HG02884 (cell line): ENCODE results near the gene APOE.
"Not testable (repeated sequence)": the region's sequence is repeated elsewhere in the genome, so short reads cannot be mapped to it uniquely, and the experiment has no call there.

Source experiments
- ATAC-seq: cut with Tn5 transposase; IDR thresholded peaks from one replicate; pipeline ENCODE4 v1.9.1; 2021; ENCODE audit warnings: mild to moderate bottlenecking, moderate library complexity; ENCODE audit not compliant: unreplicated experiment

The APOE gene

DNA sequence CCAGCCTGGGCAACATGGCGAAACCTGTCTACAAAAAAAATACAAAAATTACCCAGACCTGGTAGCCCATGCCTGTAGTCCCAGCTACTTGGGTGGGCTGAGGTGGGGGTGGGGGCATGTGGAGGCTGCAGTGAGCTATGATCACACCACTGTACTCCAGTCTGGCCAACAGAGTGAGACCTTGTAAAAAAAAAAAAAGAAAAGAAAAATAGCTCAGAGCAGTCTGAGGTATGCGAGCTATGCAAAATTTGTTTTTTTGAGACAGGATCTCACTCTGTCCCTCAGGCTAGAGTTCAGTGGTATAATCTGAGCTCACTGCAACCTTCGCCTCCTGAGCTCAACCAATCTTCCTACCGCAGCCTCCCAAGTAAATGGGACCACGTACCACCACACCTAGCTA, 21.7 kb upstream of the APOE start:
- ATAC-seq: no peak

DNA sequence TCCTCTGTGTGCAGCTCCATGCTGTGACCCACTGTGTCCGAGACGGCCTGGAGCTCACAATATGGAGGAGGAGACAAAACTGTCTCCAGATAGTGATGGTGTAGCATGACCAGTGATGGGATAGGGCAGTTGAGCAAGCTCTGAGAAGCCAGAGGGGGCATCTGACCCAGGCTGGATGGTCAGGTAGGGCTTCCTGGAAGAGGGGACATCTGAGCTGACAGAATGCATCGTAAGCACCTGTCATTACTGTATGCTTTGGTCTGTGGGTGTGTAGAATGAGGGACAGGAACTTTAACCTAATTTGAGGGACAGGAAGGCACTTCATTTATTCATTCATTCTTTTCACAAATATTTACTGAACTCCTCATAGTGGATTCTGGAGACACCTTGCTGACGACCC, 21.0 kb upstream of the APOE start:
- ATAC-seq: no peak

DNA sequence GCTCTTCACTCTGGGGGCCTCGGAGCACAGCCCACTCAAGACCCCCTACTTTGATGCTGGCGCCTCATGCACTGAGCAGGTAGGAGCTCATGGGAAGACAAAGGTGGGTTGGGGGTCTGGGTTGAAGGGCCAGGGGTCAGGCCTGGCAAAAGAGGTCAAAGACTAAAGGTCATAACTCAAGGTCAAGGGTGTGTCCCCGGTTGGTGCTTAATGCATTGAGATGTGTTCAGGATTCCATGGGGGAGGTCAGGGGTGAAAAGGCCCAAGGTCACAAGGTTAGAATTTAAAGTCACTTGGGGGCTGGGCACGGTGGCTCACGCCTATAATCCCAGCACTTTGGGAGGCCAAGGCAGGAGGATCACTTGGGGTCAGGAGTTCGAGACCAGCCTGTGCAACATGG, 19.5 kb upstream of the APOE start:
- ATAC-seq: no peak

DNA sequence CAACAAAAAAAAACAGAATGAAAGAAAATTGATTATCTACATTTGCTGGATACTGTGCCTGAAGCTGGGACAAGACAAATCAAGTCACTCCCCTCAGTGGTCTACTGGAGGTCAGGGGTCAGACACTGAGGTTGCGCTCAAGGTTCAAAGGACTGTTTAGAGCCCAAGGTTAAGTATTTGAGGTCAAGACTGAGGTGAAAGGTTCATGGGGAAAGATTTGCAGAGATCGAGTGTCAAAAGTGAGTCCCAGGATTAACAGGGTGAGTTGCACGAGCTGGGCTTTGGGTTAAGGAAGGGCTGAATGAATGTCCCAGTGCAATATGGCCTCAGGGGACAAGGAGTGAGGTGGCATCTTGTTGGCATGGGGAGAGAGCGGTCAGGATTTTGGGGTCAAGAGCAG, 17.9 kb upstream of the APOE start:
- ATAC-seq: no peak

DNA sequence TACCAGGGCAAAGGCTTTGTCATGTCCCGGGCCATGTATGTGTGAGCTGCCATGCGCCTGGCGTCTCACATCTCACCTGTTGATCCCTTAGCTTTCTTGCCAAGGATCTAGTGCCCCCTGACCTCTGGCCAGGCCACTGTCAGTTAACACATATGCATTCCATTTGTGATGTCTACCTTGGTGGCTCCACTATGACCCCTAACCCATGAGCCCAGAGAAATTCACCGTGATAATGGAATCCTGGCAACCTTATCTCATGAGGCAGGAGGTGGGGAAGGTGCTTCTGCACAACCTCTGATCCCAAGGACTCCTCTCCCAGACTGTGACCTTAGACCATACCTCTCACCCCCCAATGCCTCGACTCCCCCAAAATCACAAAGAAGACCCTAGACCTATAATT, 17.3 kb upstream of the APOE start:
- not testable (repeated sequence) for ATAC-seq

DNA sequence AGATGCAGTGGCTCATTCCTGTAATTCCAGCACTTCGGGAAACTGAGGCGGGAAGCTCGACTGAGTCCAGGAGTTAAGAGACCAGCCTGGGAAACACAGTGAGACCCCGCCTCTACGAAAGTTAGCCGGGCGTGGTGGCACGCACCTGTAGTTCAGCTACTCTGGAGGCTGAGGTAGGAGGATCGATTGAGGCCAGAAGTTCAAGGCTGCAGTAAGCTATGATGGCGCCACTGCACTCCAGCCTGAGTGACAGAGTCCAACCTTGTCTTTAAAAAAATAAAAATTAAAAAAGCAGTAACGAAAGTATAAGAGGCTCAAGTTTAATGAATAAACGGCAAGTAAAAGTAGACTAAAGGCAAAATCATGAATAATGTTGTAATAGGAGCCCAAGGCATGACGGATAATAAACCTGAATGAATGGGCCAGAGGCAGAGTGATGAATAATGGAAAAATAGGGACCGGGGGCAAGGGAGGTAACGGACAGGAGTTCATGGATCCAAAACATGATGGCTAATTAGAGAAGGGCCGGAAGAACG, 15.7 kb upstream of the APOE start:
- ATAC-seq: no peak

DNA sequence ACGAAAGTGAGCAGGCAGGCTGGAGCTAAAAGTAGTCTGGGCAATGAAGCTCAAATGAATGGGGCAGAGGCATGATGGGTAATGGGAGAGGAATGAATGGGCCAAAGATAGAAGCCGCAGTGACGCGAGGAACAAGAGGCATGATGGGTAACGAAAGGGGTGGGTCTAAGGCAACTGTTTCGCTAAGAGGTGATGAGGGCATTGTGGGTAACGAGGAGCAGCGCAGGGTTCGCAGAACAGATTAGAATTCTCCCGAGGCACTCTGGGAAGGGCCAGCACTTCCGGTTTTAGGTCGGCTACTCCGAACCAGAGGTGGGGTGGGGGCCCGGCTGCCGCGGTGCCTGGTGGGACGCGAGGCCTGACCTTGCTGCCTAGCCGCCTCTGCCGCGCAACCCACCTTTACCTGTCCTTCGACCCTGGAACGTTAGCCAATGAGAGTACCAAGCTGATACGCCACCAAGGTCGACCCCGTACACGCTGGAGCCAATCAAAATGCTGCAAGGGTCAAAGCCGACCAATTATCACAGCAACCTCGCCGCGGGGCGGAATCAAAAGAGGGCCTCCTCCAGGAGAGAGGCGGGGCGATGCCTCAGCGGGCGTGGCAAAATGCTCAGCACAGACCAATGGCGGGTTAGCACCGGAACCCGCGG, 15.1 kb upstream of the APOE start:
- ATAC-seq: peak; percentile 75

DNA sequence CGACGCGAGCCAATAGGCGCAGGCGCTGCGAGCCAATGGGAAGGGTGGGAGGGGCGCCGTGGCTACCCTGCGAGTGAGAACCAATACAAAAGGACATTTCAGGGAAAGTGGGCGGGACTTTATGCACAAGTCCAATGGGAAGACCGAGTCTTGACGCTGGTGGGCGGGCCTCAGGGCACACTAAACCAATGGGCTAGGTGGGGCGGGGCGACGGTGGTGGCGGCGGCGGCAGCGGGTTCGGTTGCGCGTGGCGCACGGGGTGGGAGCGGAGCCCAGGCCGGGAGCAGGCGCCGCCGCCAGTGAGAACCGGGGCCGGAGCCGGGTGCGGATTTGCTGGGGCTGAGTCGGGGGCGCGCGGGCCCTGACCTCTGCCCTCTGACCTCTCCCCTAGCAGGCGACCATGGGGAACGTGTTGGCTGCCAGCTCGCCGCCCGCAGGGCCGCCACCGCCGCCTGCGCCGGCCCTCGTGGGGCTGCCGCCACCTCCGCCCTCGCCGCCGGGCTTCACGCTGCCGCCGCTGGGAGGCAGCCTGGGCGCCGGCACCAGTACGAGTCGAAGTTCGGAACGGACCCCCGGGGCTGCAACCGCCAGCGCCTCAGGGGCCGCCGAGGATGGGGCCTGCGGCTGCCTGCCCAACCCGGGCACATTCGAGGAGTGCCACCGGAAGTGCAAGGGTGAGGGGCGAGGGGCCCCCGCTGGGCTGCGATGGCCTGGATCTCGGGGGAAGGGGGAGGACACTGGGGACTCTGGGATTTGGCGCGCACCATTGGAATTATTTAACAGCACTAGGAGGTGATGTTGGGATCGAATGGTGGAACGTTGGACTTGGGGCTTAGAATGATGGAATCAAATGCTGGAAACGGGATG, 14.3 kb upstream of the APOE start, which contains the start of gene TOMM40:
TOMM40 (plus strand) TSS at position 239 of the 867 bp plus-strand sequence; CDS start at position 401, 162 bp downstream.
- peak; percentile 60 for ATAC-seq

DNA sequence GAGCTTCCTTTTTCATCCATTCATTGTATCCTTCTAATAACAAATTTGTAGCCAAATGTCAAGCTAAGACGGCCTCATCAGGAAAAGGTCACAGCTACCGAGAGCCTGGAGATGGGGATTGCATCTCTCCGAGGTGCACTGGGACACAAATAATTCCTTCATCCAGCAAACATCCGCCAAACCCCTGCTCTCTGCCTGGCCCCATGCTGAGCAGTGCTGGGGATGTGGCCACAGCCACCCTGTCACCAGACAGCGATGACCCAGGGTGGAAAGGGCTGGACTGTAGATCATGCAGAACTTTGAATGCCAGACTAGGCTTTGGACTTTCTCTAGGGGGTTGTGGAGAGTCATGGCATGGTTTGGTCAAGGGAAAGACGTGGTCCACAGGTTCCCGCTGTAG, 12.7 kb upstream of the APOE start:
- ATAC-seq: no peak

DNA sequence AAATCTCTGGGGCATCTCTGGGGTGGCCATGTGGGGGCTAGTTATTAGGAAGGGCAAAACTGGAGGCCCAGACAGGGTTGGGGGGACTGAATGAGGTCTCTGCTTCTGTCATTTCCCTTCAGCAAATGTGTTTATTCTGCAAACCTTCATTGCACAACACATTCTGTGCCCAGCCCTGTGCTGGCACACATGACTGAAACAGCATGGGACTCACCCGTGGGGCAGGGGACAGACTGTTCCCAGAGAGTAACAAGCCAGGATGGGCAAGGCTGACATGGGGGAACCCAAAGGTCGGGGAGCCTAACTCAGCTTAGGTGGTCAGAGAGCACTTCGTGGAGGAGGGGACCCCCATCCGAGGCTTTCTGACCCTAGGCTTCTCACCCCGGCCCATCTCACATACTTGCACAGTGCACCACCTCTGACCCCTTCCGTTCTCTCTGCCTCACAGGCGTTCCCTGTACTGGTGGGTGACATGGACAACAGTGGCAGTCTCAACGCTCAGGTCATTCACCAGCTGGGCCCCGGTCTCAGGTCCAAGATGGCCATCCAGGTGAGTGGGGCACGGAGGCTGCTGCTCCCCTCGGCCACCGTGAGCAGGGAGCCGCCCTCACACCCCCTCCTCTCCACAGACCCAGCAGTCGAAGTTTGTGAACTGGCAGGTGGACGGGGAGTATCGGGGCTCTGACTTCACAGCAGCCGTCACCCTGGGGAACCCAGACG, 12.1 kb upstream of the APOE start:
- no peak for ATAC-seq

DNA sequence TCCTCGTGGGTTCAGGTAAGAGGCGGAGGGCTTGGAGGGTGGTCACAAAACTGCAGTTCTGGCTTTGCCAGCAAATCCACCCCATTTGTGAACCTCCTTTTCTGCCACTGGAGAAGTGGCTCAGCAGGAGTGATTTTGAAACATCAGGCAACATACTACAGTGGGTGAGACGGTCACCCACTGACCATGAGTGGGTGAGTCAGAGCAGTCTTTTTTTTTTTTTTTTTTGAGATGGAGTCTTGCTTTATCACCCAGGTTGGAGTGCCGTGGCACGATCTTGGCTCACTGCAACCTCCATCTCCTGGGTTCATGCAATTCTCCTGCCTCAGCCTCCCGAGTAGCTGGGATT, 11.6 kb upstream of the APOE start:
- ATAC-seq: no peak

DNA sequence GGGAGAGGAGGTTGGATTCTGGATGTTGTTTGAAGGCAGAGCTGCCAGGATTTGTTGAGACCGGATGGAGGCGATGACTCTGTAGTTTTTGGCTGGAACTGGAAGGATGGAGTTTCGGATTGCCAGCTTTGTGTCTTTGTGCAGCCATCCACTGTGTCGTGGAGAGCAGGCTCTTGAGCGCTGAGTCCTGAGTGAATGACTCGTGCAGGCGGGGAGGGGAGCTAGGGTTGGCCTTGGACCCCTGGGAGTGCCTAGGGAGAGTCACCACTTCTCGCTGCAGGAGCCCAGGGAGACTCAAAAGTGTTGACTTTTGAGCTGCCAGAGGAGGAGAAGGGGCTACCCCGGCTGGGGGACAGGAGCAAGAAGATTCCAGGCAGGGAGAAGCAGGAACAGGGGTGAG, 10.7 kb upstream of the APOE start:
- no peak for ATAC-seq

DNA sequence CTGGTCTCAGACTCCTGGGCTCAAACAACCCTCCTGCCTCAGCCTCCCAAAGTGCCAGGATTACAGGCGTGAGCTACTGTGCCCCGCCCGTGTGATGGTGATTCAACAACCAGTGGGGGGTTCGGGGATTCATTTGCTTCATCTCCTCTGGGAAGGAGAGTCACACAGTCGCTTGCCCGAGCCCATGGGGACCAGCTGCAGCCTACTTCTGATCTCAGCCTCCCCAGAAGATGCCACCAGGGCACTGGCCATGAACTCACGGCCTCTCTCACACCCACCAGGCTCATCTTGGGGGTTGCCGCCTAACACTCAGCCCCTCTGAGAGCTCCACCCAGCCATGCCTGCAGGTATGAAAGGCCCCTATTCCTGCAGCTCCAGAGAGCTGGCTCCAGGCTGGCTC, 7.8 kb upstream of the APOE start:
- ATAC-seq: no peak

DNA sequence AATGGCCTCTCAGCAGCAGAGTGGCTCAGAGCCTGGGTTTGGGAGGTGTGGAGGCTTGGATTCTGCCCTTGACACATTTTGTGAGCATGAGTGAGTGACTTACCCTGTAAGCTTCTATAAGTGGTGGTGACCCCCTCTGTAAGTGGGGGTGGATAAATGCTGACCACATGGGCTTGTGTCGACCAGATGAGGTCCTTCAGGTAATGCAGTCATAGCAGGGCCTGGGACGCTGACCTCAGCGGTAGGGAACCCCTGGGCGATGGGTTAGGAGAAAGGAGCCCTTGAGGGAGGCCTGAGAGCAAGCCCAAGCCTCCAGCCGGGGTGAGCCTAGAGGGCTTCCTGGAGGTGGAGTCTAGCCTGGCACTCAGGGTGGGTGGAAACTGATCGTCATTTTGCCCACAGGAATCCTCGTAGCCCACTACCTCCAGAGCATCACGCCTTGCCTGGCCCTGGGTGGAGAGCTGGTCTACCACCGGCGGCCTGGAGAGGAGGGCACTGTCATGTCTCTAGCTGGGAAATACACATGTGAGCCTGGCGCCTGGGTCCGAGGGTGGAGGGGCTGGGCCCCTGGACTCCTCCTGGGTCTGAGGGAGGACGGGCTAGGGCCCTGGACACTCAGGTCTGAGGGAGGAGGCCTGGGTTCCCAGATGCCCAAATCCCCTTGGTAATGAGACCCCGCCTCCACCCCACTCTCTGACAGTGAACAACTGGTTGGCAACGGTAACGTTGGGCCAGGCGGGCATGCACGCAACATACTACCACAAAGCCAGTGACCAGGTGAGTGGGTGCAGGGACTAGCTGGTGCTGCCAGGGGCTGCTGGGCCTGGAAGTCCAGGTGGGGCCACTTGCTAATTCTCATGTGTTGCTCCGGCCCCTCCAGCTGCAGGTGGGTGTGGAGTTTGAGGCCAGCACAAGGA, 5.0 kb upstream of the APOE start:
- ATAC-seq: no peak

DNA sequence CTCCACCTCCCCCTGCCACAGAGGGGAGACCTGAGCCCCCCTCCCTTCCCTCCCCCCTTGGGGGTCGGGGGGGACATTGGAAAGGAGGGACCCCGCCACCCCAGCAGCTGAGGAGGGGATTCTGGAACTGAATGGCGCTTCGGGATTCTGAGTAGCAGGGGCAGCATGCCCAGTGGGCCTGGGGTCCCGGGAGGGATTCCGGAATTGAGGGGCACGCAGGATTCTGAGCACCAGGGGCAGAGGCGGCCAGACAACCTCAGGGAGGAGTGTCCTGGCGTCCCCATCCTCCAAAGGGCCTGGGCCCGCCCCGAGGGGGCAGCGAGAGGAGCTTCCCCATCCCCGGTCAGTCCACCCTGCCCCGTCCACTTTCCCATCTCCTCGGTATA, 2.4 kb upstream of the APOE start:
- no peak for ATAC-seq

DNA sequence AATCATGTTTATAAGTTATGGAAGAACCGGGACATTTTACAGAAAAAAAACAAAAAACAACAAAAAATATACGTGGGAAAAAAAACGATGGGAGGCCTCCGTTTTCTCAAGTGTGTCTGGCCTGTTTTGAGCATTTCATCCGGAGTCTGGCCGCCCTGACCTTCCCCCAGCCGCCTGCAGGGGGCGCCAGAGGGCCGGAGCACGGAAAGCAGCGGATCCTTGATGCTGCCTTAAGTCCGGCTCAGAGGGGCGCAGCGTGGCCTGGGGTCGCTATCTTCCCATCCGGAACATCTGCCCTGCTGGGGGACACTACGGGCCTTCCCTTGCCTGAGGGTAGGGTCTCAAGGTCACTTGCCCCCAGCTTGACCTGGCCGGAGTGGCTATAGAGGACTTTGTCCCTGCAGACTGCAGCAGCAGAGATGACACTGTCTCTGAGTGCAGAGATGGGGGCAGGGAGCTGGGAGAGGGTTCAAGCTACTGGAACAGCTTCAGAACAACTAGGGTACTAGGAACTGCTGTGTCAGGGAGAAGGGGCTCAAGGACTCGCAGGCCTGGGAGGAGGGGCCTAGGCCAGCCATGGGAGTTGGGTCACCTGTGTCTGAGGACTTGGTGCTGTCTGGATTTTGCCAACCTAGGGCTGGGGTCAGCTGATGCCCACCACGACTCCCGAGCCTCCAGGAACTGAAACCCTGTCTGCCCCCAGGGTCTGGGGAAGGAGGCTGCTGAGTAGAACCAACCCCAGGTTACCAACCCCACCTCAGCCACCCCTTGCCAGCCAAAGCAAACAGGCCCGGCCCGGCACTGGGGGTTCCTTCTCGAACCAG, 1.8 kb upstream of the APOE start:
- no peak for ATAC-seq

DNA sequence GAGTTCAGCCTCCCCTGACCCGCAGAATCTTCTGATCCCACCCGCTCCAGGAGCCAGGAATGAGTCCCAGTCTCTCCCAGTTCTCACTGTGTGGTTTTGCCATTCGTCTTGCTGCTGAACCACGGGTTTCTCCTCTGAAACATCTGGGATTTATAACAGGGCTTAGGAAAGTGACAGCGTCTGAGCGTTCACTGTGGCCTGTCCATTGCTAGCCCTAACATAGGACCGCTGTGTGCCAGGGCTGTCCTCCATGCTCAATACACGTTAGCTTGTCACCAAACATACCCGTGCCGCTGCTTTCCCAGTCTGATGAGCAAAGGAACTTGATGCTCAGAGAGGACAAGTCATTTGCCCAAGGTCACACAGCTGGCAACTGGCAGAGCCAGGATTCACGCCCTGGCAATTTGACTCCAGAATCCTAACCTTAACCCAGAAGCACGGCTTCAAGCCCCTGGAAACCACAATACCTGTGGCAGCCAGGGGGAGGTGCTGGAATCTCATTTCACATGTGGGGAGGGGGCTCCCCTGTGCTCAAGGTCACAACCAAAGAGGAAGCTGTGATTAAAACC, 1.1 kb upstream of the APOE start:
- ATAC-seq: no peak

DNA sequence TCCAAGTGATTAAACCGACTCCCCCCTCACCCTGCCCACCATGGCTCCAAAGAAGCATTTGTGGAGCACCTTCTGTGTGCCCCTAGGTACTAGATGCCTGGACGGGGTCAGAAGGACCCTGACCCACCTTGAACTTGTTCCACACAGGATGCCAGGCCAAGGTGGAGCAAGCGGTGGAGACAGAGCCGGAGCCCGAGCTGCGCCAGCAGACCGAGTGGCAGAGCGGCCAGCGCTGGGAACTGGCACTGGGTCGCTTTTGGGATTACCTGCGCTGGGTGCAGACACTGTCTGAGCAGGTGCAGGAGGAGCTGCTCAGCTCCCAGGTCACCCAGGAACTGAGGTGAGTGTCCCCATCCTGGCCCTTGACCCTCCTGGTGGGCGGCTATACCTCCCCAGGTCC, 2.0 kb downstream of the APOE start:
- no peak for ATAC-seq

DNA sequence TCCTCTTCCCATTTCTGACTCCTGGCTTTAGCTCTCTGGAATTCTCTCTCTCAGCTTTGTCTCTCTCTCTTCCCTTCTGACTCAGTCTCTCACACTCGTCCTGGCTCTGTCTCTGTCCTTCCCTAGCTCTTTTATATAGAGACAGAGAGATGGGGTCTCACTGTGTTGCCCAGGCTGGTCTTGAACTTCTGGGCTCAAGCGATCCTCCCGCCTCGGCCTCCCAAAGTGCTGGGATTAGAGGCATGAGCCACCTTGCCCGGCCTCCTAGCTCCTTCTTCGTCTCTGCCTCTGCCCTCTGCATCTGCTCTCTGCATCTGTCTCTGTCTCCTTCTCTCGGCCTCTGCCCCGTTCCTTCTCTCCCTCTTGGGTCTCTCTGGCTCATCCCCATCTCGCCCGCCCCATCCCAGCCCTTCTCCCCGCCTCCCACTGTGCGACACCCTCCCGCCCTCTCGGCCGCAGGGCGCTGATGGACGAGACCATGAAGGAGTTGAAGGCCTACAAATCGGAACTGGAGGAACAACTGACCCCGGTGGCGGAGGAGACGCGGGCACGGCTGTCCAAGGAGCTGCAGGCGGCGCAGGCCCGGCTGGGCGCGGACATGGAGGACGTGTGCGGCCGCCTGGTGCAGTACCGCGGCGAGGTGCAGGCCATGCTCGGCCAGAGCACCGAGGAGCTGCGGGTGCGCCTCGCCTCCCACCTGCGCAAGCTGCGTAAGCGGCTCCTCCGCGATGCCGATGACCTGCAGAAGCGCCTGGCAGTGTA, 2.7 kb downstream of the APOE start:
- no peak for ATAC-seq
